Neuron (in vitro differentiated cells): Measurements from ENCODE around the gene RBFOX1.

Experiments used
- H2AFZ ChIP-seq: one replicate; pipeline ENCODE4 v1.6.1; 2013; ENCODE audit warnings: low read depth, mild to moderate bottlenecking, inconsistent platforms, low read length, moderate library complexity
- H3K27me3 ChIP-seq: one replicate; pipeline ENCODE4 v1.6.1; 2013; ENCODE audit warnings: low read length; ENCODE audit not compliant: insufficient read depth
- H3K36me3 ChIP-seq: one replicate; pipeline ENCODE4 v1.6.1; 2013; ENCODE audit warnings: low read length; ENCODE audit not compliant: insufficient read depth
- H3K4me1 ChIP-seq: one replicate; pipeline ENCODE4 v1.6.1; 2013; ENCODE audit warnings: low read length; ENCODE audit not compliant: insufficient read depth
- H3K4me3 ChIP-seq: 2 replicates; pipeline ENCODE4 v1.5.1; 2013; ENCODE audit warnings: mild to moderate bottlenecking, low read length, moderate library complexity
- H3K9me3 ChIP-seq: one replicate; pipeline ENCODE4 v1.6.1; 2013; ENCODE audit warnings: low read length

The RBFOX1 gene

GRCh38 chr16:7644176-7644575 lies 311.5 kb downstream of the RBFOX1 start:
- no peaks in the 10 kb centered on the region for H3K27me3 ChIP-seq
- no peaks in the 10 kb centered on the region for H3K36me3 ChIP-seq
- H3K4me3 ChIP-seq: no peak overlapping the region
- H3K9me3 ChIP-seq: no peaks in the 10 kb centered on the region
- no peaks in the 10 kb centered on the region for H3K4me1 ChIP-seq
- H2AFZ ChIP-seq: no peak overlapping the region

GRCh38 chr16:7644811-7645210 lies 312.2 kb downstream of the RBFOX1 start:
- Histone ChIP-seq H3K9me3 (no peaks in the 10 kb centered on the region), H3K4me1 (no peaks in the 10 kb centered on the region), H3K4me3 (no peak overlapping the region), H3K36me3 (no peaks in the 10 kb centered on the region), H2AFZ (no peak overlapping the region), H3K27me3 (no peaks in the 10 kb centered on the region)

- Histone ChIP-seq H3K4me3 (no peak overlapping the region), H2AFZ (no peak overlapping the region), H3K36me3 (no peaks in the 10 kb centered on the region), H3K9me3 (no peaks in the 10 kb centered on the region), H3K27me3 (no peaks in the 10 kb centered on the region), H3K4me1 (no peaks in the 10 kb centered on the region)
Measured at GRCh38 chr16:7646821-7647500, 314.3 kb downstream of the RBFOX1 start.

- Histone ChIP-seq H3K4me1 (no peaks in the 10 kb centered on the region), H3K9me3 (no peaks in the 10 kb centered on the region), H3K4me3 (no peak overlapping the region), H3K27me3 (no peaks in the 10 kb centered on the region), H3K36me3 (no peaks in the 10 kb centered on the region), H2AFZ (no peak overlapping the region)
Measured at GRCh38 chr16:7650431-7650830, 317.8 kb downstream of the RBFOX1 start.

- H3K4me3 ChIP-seq: no peak overlapping the region
- no peaks in the 10 kb centered on the region for H3K36me3 ChIP-seq
- H2AFZ ChIP-seq: no peak overlapping the region
- H3K4me1 ChIP-seq: no peaks in the 10 kb centered on the region
- no peaks in the 10 kb centered on the region for H3K9me3 ChIP-seq
- no peaks in the 10 kb centered on the region for H3K27me3 ChIP-seq
Measured at GRCh38 chr16:7651803-7652570, 319.3 kb downstream of the RBFOX1 start.

- Histone ChIP-seq H2AFZ (no peak overlapping the region), H3K9me3 (no peaks in the 10 kb centered on the region), H3K4me1 (no peaks in the 10 kb centered on the region), H3K27me3 (no peaks in the 10 kb centered on the region), H3K4me3 (no peak overlapping the region), H3K36me3 (no peaks in the 10 kb centered on the region)
Measured at GRCh38 chr16:7653746-7654461, 321.3 kb downstream of the RBFOX1 start.

GRCh38 chr16:7675628-7676027 lies 343.0 kb downstream of the RBFOX1 start:
- H3K36me3 ChIP-seq: no peaks in the 10 kb centered on the region
- H2AFZ ChIP-seq: no peak overlapping the region
- H3K9me3 ChIP-seq: no peaks in the 10 kb centered on the region
- H3K27me3 ChIP-seq: no peaks in the 10 kb centered on the region
- no peaks in the 10 kb centered on the region for H3K4me1 ChIP-seq
- no peak overlapping the region for H3K4me3 ChIP-seq

- Histone ChIP-seq H3K4me3 (no peak overlapping the region), H3K9me3 (no peaks in the 10 kb centered on the region), H3K4me1 (no peaks in the 10 kb centered on the region), H2AFZ (no peak overlapping the region), H3K27me3 (no peaks in the 10 kb centered on the region), H3K36me3 (no peaks in the 10 kb centered on the region)
Measured at GRCh38 chr16:7680296-7680695, 347.7 kb downstream of the RBFOX1 start.

GRCh38 chr16:7688811-7689210 lies 356.2 kb downstream of the RBFOX1 start:
- Histone ChIP-seq H3K27me3 (no peaks in the 10 kb centered on the region), H3K4me1 (no peaks in the 10 kb centered on the region), H3K36me3 (no peaks in the 10 kb centered on the region), H2AFZ (no peak overlapping the region), H3K4me3 (no peak overlapping the region), H3K9me3 (no peaks in the 10 kb centered on the region)

- H3K27me3 ChIP-seq: no peaks in the 10 kb centered on the region
- H2AFZ ChIP-seq: no peak overlapping the region
- no peaks in the 10 kb centered on the region for H3K4me1 ChIP-seq
- H3K4me3 ChIP-seq: no peak overlapping the region
- H3K9me3 ChIP-seq: no peaks in the 10 kb centered on the region
- no peaks in the 10 kb centered on the region for H3K36me3 ChIP-seq
Measured at GRCh38 chr16:7689234-7689633, 356.6 kb downstream of the RBFOX1 start.

GRCh38 chr16:7691533-7691932 lies 358.9 kb downstream of the RBFOX1 start:
- no peak overlapping the region for H2AFZ ChIP-seq
- H3K9me3 ChIP-seq: no peaks in the 10 kb centered on the region
- H3K36me3 ChIP-seq: no peaks in the 10 kb centered on the region
- no peaks in the 10 kb centered on the region for H3K27me3 ChIP-seq
- no peaks in the 10 kb centered on the region for H3K4me1 ChIP-seq
- H3K4me3 ChIP-seq: no peak overlapping the region

- no peaks in the 10 kb centered on the region for H3K4me1 ChIP-seq
- no peak overlapping the region for H2AFZ ChIP-seq
- no peaks in the 10 kb centered on the region for H3K27me3 ChIP-seq
- H3K4me3 ChIP-seq: no peak overlapping the region
- no peaks in the 10 kb centered on the region for H3K9me3 ChIP-seq
- no peaks in the 10 kb centered on the region for H3K36me3 ChIP-seq
Measured at GRCh38 chr16:7703672-7704071, 371.0 kb downstream of the RBFOX1 start.

GRCh38 chr16:7705885-7706284 lies 373.2 kb downstream of the RBFOX1 start:
- H3K4me3 ChIP-seq: no peak overlapping the region
- H2AFZ ChIP-seq: no peak overlapping the region
- H3K4me1 ChIP-seq: no peaks in the 10 kb centered on the region
- H3K9me3 ChIP-seq: no peaks in the 10 kb centered on the region
- H3K27me3 ChIP-seq: no peaks in the 10 kb centered on the region
- no peaks in the 10 kb centered on the region for H3K36me3 ChIP-seq
